GM21367 (cell line): ENCODE data around the gene KIFC1.

ENCODE experiments used
- ATAC-seq: cut with Tn5 transposase; IDR thresholded peaks from one replicate; pipeline ENCODE4 v1.9.1; 2021; ENCODE audit not compliant: unreplicated experiment

Gene KIFC1

GRCh38 chr6:33410050-33410710 is 18.6 kb downstream of the KIFC1 start:
- peak; percentile 74 for ATAC-seq

GRCh38 chr6:33410711-33411631 is 19.3 kb downstream of the KIFC1 start, which contains the start of gene PHF1:
TSS of gene PHF1 (plus strand) at chr6:33411014. CDS start at chr6:33412264, 1,250 bp downstream.
- peak; percentile 28 for ATAC-seq

GRCh38 chr6:33411632-33412005 is 20.0 kb downstream of the KIFC1 start:
- no peak for ATAC-seq

- no peak for ATAC-seq
Measured at GRCh38 chr6:33412140-33413009, 20.8 kb downstream of the KIFC1 start.

GRCh38 chr6:33413241-33414120 is 21.9 kb downstream of the KIFC1 start:
- no peak for ATAC-seq

- no peak for ATAC-seq
Measured at GRCh38 chr6:33414592-33415271, 23.1 kb downstream of the KIFC1 start.

GRCh38 chr6:33415831-33416230 is 24.2 kb downstream of the KIFC1 start:
- no peak for ATAC-seq

- no peak for ATAC-seq
Measured at GRCh38 chr6:33416386-33417127, 24.9 kb downstream of the KIFC1 start.

GRCh38 chr6:33417128-33417902 is 25.7 kb downstream of the KIFC1 start:
- no peak for ATAC-seq

- peak; percentile 80 for ATAC-seq
Measured at GRCh38 chr6:33417903-33418689, 26.5 kb downstream of the KIFC1 start, which contains the start of gene CUTA. TSS of gene CUTA (minus strand) at chr6:33418107. CDS start at chr6:33418000, 107 bp downstream.

GRCh38 chr6:33418690-33419291 is 27.2 kb downstream of the KIFC1 start:
- ATAC-seq: no peak

GRCh38 chr6:33419580-33420490 is 28.2 kb downstream of the KIFC1 start, which contains the start of gene SYNGAP1:
TSS of gene SYNGAP1 (plus strand) at chr6:33420065. CDS start at chr6:33420265, 200 bp downstream.
- ATAC-seq: no peak

- no peak for ATAC-seq
Measured at GRCh38 chr6:33420491-33421343, 29.1 kb downstream of the KIFC1 start.

- ATAC-seq: no peak
Measured at GRCh38 chr6:33421344-33421643, 29.7 kb downstream of the KIFC1 start.

GRCh38 chr6:33423777-33424176 is 32.2 kb downstream of the KIFC1 start:
- ATAC-seq: no peak
